ENCODE data around the gene SERPINH1. TPM values are rescaled to one million over a fixed set of nuclear protein-coding genes. Genes with fewer than 3 reads are reported as not detected.

The SERPINH1 gene
- total RNA-seq, 1 donor from 2014 or later = 234 TPM

DNA sequence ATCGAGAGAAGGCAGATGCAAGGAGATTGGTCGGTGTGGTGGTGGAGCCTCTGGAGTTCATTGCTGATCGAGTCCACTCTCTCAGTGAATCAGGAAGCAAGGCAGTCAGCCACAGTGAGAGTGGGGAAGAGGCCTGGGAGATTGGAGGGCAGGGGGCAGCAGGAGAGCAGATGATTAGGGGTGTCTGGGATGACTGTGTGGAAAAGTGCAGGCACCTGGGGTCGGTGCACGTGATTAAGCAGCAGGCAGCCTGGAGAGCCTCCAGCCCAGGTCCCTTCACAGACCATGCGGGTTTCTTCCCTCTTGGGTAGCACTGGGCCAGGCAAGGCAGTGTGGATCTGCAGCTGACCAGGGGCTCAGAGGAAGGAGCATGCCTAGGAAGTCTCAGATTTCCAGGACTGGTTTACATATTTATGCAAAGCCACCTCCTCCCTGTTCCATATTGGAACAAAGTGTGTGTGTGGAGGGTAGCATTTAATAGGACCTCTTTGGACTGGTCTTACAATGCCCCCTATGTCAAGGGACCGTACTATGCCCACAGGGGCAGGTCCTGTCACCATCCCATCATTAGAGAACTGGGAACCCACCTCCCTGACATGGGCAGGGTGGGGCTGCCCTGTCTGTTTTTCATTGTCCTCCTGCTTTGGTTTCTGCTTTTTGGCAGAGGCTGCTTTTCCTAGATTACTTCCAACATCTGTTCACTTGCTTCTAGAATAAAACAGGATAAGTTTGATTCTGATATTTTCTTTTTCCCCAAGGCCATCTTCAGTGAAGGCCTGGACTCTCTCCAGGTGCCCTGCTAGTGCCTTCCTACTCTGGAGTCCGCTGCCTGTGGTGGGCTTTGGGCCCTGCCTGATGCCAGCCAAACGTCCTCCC lies 22.4 kb upstream of the SERPINH1 start:
- H3K27me3 Mint-ChIP-seq = peaks cover 6% of the 10 kb centered on the region
- H3K4me1 Mint-ChIP-seq (ENCODE audit: low read depth) = peaks cover 6% of the 10 kb centered on the region
- H3K4me3 Mint-ChIP-seq (ENCODE audit: low read depth) = no peak overlapping the region
- H3K36me3 Mint-ChIP-seq (ENCODE audit: insufficient read depth) = no peaks in the 10 kb centered on the region
- peak overlapping the region; percentile 41 for H3K27ac Mint-ChIP-seq
- DNase-seq (ENCODE audit: low spot score, unreplicated experiment) = no peak
- H3K9me3 Mint-ChIP-seq (ENCODE audit: low read depth) = no peaks in the 10 kb centered on the region
- TF ChIP-seq, protein P1, sequence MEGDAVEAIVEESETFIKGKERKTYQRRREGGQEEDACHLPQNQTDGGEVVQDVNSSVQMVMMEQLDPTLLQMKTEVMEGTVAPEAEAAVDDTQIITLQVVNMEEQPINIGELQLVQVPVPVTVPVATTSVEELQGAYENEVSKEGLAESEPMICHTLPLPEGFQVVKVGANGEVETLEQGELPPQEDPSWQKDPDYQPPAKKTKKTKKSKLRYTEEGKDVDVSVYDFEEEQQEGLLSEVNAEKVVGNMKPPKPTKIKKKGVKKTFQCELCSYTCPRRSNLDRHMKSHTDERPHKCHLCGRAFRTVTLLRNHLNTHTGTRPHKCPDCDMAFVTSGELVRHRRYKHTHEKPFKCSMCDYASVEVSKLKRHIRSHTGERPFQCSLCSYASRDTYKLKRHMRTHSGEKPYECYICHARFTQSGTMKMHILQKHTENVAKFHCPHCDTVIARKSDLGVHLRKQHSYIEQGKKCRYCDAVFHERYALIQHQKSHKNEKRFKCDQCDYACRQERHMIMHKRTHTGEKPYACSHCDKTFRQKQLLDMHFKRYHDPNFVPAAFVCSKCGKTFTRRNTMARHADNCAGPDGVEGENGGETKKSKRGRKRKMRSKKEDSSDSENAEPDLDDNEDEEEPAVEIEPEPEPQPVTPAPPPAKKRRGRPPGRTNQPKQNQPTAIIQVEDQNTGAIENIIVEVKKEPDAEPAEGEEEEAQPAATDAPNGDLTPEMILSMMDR (IDR thresholded peaks at IDR 0.05; ENCODE audit: unreplicated experiment) = no peak

DNA sequence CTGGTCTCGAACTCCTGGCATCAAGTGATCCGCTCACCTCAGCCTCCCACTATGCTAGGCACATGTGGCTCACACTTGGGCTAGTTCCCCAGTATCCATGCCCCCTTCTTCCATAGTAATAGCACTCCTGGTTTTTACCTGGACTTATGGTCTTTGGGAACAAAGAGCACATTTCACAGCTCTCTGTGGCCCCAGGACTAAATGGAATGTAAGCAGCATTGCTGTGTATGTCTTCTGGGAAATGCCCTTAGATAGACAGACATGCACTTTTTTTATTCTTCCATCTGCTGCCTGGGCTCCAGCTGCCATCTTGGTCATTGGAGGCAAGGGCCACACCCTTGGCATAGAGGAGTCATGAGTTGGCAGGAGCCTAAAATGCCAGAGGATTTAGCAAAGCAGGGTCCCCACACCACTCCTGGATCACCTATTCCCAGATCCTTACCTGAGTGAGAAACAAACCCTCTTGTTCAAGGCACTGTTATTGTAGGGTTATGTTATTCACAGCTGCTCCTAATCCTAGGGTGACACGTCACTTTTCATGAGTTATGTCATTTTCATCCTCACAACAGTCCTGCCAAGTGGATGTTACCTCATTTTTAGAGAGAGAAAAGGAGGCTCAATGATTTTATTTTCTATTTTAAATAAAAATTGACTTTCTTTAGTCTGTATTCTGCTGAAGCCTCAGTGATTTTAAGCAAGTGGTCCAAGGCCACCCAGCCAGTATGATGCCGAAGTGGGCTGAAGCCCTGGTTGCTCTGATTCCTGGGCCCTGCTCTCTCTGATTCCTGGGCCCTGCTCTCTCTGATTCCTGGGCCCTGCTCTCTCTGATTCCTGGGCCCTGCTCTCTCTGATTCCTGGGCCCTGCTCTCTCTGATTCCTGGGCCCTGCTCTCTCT lies 20.6 kb upstream of the SERPINH1 start:
- Mint-ChIP-seq H3K27me3 (peaks cover 6% of the 10 kb centered on the region), H3K36me3 (ENCODE audit: insufficient read depth) (no peaks in the 10 kb centered on the region), H3K27ac (no peak overlapping the region), H3K4me1 (ENCODE audit: low read depth) (peaks cover 6% of the 10 kb centered on the region), H3K4me3 (ENCODE audit: low read depth) (no peak overlapping the region), H3K9me3 (ENCODE audit: low read depth) (no peaks in the 10 kb centered on the region)
- no peak for DNase-seq (ENCODE audit: low spot score, unreplicated experiment)
- TF ChIP-seq, protein P1 (IDR thresholded peaks at IDR 0.05; ENCODE audit: unreplicated experiment) = no peak

DNA sequence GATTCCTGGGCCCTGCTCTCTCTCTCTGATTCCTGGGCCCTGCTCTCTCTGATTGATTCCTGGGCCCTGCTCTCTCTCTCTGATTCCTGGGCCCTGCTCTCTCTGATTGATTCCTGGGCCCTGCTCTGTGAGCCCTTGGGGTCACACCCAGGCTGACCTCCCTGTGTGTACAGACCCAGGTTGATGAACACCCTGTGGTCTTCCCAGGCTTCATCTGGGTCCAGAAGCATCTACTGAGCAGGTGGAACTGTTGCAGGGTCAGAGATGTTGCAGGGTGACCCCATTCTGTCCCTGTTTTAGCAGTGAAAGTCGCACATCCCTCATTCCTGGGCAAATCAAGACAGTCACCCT lies 20.0 kb upstream of the SERPINH1 start:
- Mint-ChIP-seq H3K9me3 (ENCODE audit: low read depth) (no peaks in the 10 kb centered on the region), H3K27me3 (peaks cover 6% of the 10 kb centered on the region), H3K4me3 (ENCODE audit: low read depth) (no peak overlapping the region), H3K4me1 (ENCODE audit: low read depth) (peaks cover 6% of the 10 kb centered on the region), H3K27ac (no peak overlapping the region), H3K36me3 (ENCODE audit: insufficient read depth) (no peaks in the 10 kb centered on the region)
- no peak for DNase-seq (ENCODE audit: low spot score, unreplicated experiment)
- TF ChIP-seq, protein P1 (IDR thresholded peaks at IDR 0.05; ENCODE audit: unreplicated experiment) = no peak

DNA sequence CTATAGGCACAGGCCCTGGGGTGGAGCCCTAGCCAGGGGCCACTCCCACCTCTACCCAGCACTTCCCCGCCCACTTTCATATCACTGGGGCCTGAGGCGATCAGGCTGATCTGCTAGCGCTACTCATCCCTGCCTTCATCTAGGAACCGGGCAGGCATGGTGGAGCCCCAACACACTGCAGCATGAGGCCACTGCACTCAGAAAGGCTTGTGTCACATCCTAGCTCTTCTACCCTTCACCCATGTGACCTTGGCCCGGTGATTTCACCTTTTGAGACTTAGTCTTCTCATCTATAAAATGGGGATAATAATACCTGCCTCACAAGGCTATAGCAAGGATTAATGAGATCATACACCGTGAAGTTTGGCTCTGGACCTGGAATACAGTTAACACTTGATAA lies 18.2 kb upstream of the SERPINH1 start:
- TF ChIP-seq, protein P1 (IDR thresholded peaks at IDR 0.05; ENCODE audit: unreplicated experiment) = no peak
- H3K36me3 Mint-ChIP-seq (ENCODE audit: insufficient read depth) = no peaks in the 10 kb centered on the region
- no peak for DNase-seq (ENCODE audit: low spot score, unreplicated experiment)
- H3K27me3 Mint-ChIP-seq = no peaks in the 10 kb centered on the region
- no peak overlapping the region for H3K4me3 Mint-ChIP-seq (ENCODE audit: low read depth)
- H3K27ac Mint-ChIP-seq = no peak overlapping the region
- H3K9me3 Mint-ChIP-seq (ENCODE audit: low read depth) = no peaks in the 10 kb centered on the region
- H3K4me1 Mint-ChIP-seq (ENCODE audit: low read depth) = peaks cover 12% of the 10 kb centered on the region

DNA sequence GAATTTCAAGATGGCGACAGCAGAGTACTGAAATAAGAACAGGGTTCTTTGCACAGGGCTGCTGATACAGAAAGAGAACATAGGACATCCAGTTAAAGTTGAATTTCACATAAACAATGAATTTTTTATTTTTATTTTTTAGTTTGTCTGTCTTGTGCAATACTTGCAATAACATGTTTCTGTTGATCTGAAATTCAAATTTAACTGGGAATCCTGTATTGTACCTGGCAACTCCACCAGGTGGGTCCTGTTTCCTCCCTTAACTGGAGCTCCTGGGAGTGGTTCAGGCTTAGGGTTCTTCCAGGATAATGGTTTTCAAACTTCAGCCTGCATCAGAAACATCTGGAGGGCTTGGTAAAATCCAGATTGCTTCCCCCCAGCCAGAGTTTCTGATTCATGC lies 14.9 kb upstream of the SERPINH1 start:
- Mint-ChIP-seq H3K4me1 (ENCODE audit: low read depth) (peaks cover 6% of the 10 kb centered on the region), H3K36me3 (ENCODE audit: insufficient read depth) (no peaks in the 10 kb centered on the region), H3K9me3 (ENCODE audit: low read depth) (peaks cover 3% of the 10 kb centered on the region), H3K4me3 (ENCODE audit: low read depth) (no peak overlapping the region), H3K27ac (no peak overlapping the region), H3K27me3 (no peaks in the 10 kb centered on the region)
- no peak for DNase-seq (ENCODE audit: low spot score, unreplicated experiment)
- TF ChIP-seq, protein P1 (IDR thresholded peaks at IDR 0.05; ENCODE audit: unreplicated experiment) = no peak

Measured in progenitor cell of endocrine pancreas (in vitro differentiated cells).